ENCODE measurements around the gene NPTX2. TPM values are rescaled to one million over a fixed set of nuclear protein-coding genes. Genes with fewer than 3 reads are reported as not detected.

The NPTX2 gene
- total and polyA plus RNA-seq, 8 donors, result 0.18 to 1.3 (median 0.38) TPM

- no peak for ATAC-seq
- TF ChIP-seq CTCF (IDR thresholded peaks at IDR 0.05), result no peak
- peaks cover 0 to 8% of the 10 kb centered on the region in 2 donors for H3K27me3 ChIP-seq
These were observed 25.2 kb upstream of the NPTX2 start for GRCh38 chr7:98591926-98592325.

GRCh38 chr7:98594348-98594747 lies 22.7 kb upstream of the NPTX2 start:
- H3K4me1 ChIP-seq, result no peaks in the 10 kb centered on the region
- no peaks in the 10 kb centered on the region for H3K36me3 ChIP-seq
- no peak for DNase-seq
- no peak overlapping the region for H3K27ac ChIP-seq
- no peaks in the 10 kb centered on the region for H3K9me3 ChIP-seq
- no peak for ATAC-seq
- intact Hi-C loops (cut with DNase I), result no loop called here
- H3K27me3 ChIP-seq, result peaks cover 0 to 8% of the 10 kb centered on the region in 2 donors
- TF ChIP-seq CTCF (IDR thresholded peaks at IDR 0.05), result no peak
- no peak overlapping the region for H3K4me3 ChIP-seq

More at GRCh38 chr7:98591926-98592325, 25.2 kb upstream of the NPTX2 start:
- no peak overlapping the region for H3K27ac ChIP-seq
- no peaks in the 10 kb centered on the region for H3K4me1 ChIP-seq
- H3K9me3 ChIP-seq, result no peaks in the 10 kb centered on the region
- H3K4me3 ChIP-seq, result no peak overlapping the region
- intact Hi-C loops (cut with DNase I), result no loop called here
- DNase-seq, result no peak
- no peaks in the 10 kb centered on the region for H3K36me3 ChIP-seq

GRCh38 chr7:98594787-98595186 lies 22.3 kb upstream of the NPTX2 start:
- no peaks in the 10 kb centered on the region for H3K9me3 ChIP-seq
- no peak for DNase-seq
- no peak for ATAC-seq
- no peaks in the 10 kb centered on the region for H3K4me1 ChIP-seq
- intact Hi-C loops (cut with DNase I), result no loop called here
- no peak overlapping the region for H3K27ac ChIP-seq
- H3K27me3 ChIP-seq, result peaks cover 0 to 5% of the 10 kb centered on the region in 2 donors
- no peak for TF ChIP-seq CTCF (IDR thresholded peaks at IDR 0.05)
- H3K36me3 ChIP-seq, result no peaks in the 10 kb centered on the region
- no peak overlapping the region for H3K4me3 ChIP-seq

- no peaks in the 10 kb centered on the region for H3K9me3 ChIP-seq
- intact Hi-C loops (cut with DNase I), result no loop called here
- H3K27me3 ChIP-seq, result peaks cover 0 to 5% of the 10 kb centered on the region in 2 donors
- TF ChIP-seq CTCF (IDR thresholded peaks at IDR 0.05), result no peak
- H3K4me1 ChIP-seq, result no peaks in the 10 kb centered on the region
- H3K27ac ChIP-seq, result no peak overlapping the region
- DNase-seq, result no peak
- no peak for ATAC-seq
- no peaks in the 10 kb centered on the region for H3K36me3 ChIP-seq
- H3K4me3 ChIP-seq, result no peak overlapping the region
These were observed 18.1 kb upstream of the NPTX2 start for GRCh38 chr7:98598846-98599615.

GRCh38 chr7:98599886-98600285 lies 17.2 kb upstream of the NPTX2 start:
- DNase-seq (no peak), ATAC-seq (no peak)
- Histone ChIP-seq H3K27ac (no peak overlapping the region), H3K9me3 (no peaks in the 10 kb centered on the region), H3K27me3 (peaks cover 0 to 5% of the 10 kb centered on the region in 2 donors), H3K4me1 (no peaks in the 10 kb centered on the region), H3K4me3 (no peak overlapping the region), H3K36me3 (no peaks in the 10 kb centered on the region)
- intact Hi-C loops (cut with DNase I), result no loop called here
- no peak for TF ChIP-seq CTCF (IDR thresholded peaks at IDR 0.05)
